ENCODE data around the gene GHRHR.

Gene GHRHR

DNA sequence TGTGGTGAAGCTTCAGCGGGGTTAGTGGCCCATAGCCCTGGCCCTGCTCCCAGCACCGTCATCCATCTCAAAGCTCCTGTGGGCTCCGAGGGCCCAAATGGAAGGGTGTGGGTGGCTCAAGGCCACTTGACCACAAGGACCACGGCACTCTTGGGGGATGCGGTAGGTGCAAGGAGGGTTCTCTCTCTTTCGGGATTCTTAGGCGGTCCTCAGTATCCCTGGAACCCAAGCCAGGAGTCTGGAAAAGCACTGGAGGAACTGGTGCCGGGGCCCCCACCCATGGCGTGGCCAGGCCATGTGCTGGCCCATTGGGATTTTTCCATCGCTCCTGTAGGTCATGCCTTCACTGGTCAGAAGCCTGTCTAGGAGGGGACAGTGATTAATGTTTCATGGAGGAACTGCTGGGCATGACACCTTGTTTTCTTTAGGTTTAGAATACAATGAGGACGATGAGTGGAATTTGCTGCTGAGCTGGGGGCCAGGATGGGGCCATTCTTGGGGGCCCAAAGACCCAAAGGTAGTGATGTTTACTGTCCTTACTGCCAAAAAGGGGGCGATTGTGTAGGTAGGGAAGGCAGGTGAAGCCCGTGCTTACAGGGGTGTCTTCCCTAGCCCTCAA lies 35.4 kb upstream of the GHRHR start:
- TF ChIP-seq, protein P1, sequence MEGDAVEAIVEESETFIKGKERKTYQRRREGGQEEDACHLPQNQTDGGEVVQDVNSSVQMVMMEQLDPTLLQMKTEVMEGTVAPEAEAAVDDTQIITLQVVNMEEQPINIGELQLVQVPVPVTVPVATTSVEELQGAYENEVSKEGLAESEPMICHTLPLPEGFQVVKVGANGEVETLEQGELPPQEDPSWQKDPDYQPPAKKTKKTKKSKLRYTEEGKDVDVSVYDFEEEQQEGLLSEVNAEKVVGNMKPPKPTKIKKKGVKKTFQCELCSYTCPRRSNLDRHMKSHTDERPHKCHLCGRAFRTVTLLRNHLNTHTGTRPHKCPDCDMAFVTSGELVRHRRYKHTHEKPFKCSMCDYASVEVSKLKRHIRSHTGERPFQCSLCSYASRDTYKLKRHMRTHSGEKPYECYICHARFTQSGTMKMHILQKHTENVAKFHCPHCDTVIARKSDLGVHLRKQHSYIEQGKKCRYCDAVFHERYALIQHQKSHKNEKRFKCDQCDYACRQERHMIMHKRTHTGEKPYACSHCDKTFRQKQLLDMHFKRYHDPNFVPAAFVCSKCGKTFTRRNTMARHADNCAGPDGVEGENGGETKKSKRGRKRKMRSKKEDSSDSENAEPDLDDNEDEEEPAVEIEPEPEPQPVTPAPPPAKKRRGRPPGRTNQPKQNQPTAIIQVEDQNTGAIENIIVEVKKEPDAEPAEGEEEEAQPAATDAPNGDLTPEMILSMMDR (conservative IDR thresholded peaks at IDR 0.05) = no peak
- no peak overlapping the region for H3K27ac ChIP-seq

DNA sequence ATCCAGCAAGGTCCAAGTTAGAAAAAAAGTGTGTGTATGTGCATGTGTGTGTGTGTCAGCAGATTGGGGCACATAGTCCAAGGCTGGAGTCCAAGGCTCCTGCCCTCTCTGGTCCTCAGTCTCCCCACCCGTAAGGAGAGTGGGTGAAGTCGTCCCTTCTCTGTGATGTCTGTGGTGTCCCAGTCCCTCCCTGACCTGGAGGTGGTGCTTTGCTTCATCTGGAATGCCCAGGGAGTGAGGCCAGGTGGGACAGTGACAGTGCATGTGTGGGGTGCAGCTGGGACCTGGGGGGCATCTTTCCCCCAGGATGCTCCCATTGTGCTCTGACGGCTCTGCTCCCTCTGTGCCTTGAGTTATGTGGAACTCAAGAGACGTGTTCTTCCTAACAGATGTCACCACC lies 34.1 kb upstream of the GHRHR start:
- TF ChIP-seq, protein P1 (conservative IDR thresholded peaks at IDR 0.05) = no peak
- H3K27ac ChIP-seq = no peak overlapping the region

DNA sequence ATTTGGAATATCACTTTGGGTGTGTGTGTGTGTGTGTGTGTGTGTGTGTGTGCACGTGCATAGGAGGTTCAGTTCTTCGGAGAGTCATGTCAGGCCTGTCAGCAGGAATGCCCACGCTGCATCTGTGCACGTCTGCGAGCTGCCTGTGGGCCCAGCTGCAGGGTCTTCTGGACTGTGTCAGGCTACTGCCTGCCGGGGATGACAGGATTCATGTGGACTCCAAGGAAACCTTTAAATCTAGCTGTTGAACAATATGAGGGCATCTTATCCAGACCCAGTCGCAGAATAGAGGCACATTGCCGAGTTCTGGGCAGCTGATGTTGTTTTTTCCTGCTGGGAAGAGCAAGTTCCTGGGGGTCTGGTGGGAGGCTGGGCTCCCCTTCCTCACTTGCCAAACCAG lies 33.1 kb upstream of the GHRHR start:
- TF ChIP-seq, protein P1 (conservative IDR thresholded peaks at IDR 0.05) = no peak
- H3K27ac ChIP-seq = no peak overlapping the region

DNA sequence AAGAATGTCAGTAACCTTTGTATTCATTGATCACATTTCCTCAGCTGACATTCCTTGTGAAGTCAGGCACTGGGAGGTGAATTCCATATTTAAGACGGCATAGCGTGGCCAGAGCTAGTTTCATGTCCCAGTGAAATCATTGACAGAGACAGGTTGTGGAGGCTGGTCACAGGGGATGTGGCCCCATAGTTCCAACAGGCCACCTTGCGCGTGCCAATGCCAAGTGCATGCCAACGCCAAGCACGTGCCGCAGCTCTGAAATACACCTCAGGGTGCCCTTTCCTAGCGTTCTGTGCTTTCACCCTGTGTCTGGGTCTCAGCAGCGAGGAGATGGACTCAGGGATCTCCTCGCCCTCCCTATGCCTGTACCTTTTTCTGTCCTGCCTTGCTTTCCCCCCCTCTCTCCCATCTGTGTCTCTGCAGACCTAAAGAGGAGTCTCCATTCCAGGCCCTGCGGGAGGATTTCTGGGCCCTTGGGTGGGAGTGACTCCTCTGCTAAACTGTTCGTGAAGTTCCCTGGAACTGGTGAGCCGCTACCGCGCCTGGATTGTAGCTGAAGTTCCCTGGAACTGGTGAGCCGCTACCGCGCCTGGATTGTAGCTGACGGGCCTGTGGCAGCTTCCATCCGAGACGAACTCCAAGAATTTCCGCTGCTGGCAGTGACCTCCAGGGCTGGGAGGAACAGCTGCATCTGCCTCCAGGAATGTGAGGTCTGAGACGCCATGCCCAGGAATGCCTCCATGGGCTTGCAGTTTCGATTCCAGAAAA lies 32.4 kb upstream of the GHRHR start:
- TF ChIP-seq, protein P1 (conservative IDR thresholded peaks at IDR 0.05) = no peak
- no peak overlapping the region for H3K27ac ChIP-seq

DNA sequence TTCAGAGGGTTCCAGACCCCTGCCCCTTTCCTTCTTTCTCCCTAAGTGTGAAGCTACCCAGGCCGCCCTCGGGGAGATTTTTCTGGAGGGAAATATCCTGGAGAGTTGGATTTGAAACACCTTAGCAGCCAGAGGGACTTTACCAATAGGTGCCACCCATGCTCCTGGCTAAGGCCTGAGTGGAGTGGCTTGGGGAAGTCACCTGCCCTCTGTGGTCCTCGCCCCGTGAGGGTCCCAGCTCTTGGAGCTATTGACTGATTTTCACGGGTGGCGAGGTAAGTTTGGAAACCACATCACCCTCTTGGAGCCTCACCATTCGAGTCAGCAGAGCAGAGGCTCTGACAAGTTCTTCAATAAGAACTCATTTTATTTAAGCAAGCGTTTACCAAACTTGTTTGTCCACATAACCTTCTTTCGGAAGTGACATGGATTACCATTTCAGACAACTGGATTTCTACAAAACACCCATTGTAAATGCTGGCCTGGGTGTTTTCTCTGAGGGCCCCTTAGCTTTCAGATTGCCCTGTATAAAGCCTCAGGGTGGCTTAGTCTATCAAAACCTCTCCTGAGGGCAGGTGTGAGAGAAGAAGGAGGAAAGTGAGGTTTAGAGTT lies 31.7 kb upstream of the GHRHR start:
- TF ChIP-seq, protein P1 (conservative IDR thresholded peaks at IDR 0.05) = no peak
- no peak overlapping the region for H3K27ac ChIP-seq

DNA sequence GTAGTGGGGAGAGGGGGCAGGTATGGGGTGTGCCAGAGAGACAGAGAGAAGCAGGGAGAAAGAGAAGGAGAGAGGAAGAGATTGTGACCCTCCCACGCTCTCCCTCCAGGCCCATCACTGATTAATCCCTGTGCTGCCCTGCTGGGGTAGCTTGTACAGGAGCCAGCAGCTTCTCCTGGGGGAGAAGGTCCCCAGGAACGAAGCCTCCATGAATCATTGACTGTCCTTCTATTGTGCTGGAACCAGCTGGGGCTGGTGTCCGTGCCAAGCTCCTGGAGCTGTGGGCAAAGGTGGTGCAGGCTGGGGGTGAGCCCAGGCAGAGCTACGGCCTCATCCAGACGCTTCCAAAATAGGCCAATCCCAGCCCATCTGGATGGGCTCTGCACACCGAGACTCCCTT lies 31.2 kb upstream of the GHRHR start:
- TF ChIP-seq, protein P1 (conservative IDR thresholded peaks at IDR 0.05) = no peak
- H3K27ac ChIP-seq = no peak overlapping the region

DNA sequence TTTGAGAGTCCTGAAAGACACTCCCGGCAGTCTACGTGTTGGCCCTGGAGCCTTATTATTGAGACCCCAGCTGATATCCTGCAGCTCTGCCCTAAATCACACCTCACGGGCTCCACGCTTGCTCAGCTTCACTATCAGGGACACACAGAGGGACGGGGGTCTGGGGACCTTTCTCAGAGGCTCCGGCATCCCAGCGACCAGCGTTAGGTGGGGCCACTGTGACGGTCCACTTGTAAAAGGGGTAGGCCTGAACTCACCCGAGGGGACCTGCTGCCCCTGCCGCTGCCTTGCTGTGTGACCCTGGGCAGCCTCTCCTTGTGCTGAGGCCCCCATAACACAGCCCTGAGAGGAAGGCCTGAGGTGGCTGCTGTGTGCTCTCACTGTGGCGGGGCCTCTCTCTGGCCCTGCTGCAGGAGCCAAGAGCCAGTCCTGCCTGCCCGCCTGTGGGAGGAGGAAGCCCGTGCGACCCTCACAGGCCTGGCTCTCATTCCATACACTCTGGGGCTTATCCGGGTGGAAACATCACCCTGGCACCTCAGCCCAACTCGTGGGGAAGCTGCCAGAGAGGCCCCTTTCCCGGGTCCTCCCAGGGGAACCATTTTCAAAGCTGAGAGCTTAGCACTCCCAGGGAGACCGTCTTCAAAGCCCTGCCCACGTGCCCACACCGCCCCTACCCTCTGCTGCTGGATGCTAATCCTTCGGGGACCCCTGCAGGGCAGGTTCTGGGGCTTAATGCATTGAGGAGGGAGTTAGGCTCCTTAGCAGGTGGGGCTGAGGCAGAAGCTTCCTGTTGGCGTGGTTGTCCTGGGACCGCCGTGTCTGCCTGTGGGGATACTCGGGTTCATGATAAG lies 30.4 kb upstream of the GHRHR start:
- H3K27ac ChIP-seq = no peak overlapping the region
- TF ChIP-seq, protein P1 (conservative IDR thresholded peaks at IDR 0.05) = no peak
